PC-9 (cell line): ENCODE measurements around the gene WDR88.

Experiments used
- CTCF ChIP-seq: fragments of 200-600 bp; sonication (generic); conservative IDR thresholded peaks from 2 replicates; pipeline ENCODE4 v1.6.1; 2017; ENCODE audit warnings: mixed run types, antibody characterized with exemption, mild to moderate bottlenecking, moderate library complexity
- EZH2 ChIP-seq: fragments of 200-600 bp; sonication (generic); IDR thresholded peaks from 2 replicates; pipeline ENCODE4 v1.8.0; 2017; ENCODE audit warnings: antibody characterized with exemption, low read depth

GRCh38 chr19:33094436-33095067 is 37.4 kb upstream of the WDR88 start:
- TF ChIP-seq CTCF (no peak), EZH2 (no peak)
